ENCODE data around the gene OGFR. TPM values are rescaled to one million over a fixed set of nuclear protein-coding genes. Genes with fewer than 3 reads are reported as not detected.

Gene OGFR
- total and polyA plus RNA-seq, 2 experiments from 2014 or later = 9.6 to 50.6 TPM

DNA sequence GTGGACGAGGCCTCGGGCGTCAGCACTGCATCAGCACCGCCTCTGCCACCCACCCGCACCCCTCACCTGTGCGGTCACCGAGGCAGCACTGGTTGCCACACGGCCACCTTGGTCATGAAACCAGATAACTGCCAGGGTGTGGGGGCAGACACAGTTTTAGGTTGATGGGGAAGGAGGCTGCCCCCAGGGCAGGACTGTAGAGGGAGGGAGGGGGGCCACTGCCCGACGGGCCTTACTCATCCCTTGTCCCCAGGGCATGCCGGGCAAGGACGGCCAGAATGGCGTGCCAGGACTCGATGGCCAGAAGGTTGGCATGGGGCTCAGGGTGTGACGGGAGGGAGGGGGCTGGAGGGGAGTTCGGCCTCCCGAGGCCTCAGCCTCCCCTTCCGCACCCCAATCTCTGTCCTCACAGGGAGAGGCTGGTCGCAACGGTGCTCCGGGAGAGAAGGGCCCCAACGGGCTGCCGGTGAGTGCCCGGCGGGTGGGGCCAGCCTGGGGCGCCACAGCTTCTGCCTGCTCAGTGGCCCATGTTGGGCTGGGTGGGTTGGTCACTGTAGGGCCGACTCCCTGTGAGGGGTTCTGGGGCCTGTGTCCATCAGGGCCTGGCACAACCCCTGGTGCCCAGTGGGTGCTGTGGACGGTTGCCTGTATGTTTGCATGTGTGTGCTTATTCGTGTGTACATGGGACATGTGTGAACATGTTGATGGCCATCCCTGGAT is 24.0 kb downstream of the OGFR start:
- Mint-ChIP-seq H3K9me3 (no peaks in the 10 kb centered on the region), H3K27me3 (ENCODE audit: insufficient read depth, low read depth, poor library complexity) (peaks cover 9% of the 10 kb centered on the region), H3K4me3 (no peak overlapping the region), H3K36me3 (ENCODE audit: low read depth) (peaks cover 4% of the 10 kb centered on the region; the same call in 2 of the 3 replicates), H3K4me1 (peaks cover 16% of the 10 kb centered on the region), H3K27ac (no peak overlapping the region; the same call in 1 of the 2 replicates)
- no peaks in the 10 kb centered on the region for H3K36me3 ChIP-seq (ENCODE audit: insufficient read depth)
- H2AFZ ChIP-seq = no peak overlapping the region
- H3K4me3 ChIP-seq = no peak overlapping the region
- H3K27ac ChIP-seq (ENCODE audit: low read depth) = no peak overlapping the region
- ATAC-seq = no peak
- H4K20me1 ChIP-seq (replicated peaks; ENCODE audit: insufficient read depth) = no peaks in the 10 kb centered on the region
- TF ChIP-seq NANOG (IDR thresholded peaks at IDR 0.05; ENCODE audit: borderline replicate concordance) (no peak), JUNB (IDR thresholded peaks at IDR 0.05; ENCODE audit: unreplicated experiment) (no peak), ZNF462 (CRISPR knock-in tag; IDR thresholded peaks at IDR 0.05) (no peak), POLR2AphosphoS5 (IDR thresholded peaks at IDR 0.05; ENCODE audit: low read depth) (no peak), ZNF114 (CRISPR knock-in tag; IDR thresholded peaks at IDR 0.05) (no peak), EZH2phosphoT487 (IDR thresholded peaks at IDR 0.05; ENCODE audit: unreplicated experiment) (no peak), ETS1 (IDR thresholded peaks at IDR 0.05) (no peak), STAT1 (IDR thresholded peaks at IDR 0.05; ENCODE audit: unreplicated experiment) (no peak), ZNF331 (CRISPR knock-in tag; IDR thresholded peaks at IDR 0.05; ENCODE audit: low read depth) (no peak)
- TF ChIP-seq, protein P1, sequence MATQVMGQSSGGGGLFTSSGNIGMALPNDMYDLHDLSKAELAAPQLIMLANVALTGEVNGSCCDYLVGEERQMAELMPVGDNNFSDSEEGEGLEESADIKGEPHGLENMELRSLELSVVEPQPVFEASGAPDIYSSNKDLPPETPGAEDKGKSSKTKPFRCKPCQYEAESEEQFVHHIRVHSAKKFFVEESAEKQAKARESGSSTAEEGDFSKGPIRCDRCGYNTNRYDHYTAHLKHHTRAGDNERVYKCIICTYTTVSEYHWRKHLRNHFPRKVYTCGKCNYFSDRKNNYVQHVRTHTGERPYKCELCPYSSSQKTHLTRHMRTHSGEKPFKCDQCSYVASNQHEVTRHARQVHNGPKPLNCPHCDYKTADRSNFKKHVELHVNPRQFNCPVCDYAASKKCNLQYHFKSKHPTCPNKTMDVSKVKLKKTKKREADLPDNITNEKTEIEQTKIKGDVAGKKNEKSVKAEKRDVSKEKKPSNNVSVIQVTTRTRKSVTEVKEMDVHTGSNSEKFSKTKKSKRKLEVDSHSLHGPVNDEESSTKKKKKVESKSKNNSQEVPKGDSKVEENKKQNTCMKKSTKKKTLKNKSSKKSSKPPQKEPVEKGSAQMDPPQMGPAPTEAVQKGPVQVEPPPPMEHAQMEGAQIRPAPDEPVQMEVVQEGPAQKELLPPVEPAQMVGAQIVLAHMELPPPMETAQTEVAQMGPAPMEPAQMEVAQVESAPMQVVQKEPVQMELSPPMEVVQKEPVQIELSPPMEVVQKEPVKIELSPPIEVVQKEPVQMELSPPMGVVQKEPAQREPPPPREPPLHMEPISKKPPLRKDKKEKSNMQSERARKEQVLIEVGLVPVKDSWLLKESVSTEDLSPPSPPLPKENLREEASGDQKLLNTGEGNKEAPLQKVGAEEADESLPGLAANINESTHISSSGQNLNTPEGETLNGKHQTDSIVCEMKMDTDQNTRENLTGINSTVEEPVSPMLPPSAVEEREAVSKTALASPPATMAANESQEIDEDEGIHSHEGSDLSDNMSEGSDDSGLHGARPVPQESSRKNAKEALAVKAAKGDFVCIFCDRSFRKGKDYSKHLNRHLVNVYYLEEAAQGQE (IDR thresholded peaks at IDR 0.05; ENCODE audit: unreplicated experiment) = no peak
- TF ChIP-seq, protein P2, sequence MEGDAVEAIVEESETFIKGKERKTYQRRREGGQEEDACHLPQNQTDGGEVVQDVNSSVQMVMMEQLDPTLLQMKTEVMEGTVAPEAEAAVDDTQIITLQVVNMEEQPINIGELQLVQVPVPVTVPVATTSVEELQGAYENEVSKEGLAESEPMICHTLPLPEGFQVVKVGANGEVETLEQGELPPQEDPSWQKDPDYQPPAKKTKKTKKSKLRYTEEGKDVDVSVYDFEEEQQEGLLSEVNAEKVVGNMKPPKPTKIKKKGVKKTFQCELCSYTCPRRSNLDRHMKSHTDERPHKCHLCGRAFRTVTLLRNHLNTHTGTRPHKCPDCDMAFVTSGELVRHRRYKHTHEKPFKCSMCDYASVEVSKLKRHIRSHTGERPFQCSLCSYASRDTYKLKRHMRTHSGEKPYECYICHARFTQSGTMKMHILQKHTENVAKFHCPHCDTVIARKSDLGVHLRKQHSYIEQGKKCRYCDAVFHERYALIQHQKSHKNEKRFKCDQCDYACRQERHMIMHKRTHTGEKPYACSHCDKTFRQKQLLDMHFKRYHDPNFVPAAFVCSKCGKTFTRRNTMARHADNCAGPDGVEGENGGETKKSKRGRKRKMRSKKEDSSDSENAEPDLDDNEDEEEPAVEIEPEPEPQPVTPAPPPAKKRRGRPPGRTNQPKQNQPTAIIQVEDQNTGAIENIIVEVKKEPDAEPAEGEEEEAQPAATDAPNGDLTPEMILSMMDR (conservative IDR thresholded peaks at IDR 0.05; ENCODE audit: low read depth in 2 of 2) = no peak
- H3K9me2 ChIP-seq (ENCODE audit: insufficient read depth) = no peaks in the 10 kb centered on the region
- no peaks in the 10 kb centered on the region for H3K79me2 ChIP-seq (replicated peaks; ENCODE audit: insufficient read depth)
- H3K4me1 ChIP-seq (ENCODE audit: insufficient read depth) = peaks cover 2% of the 10 kb centered on the region; the same call in 1 of the 2 replicates
- no peaks in the 10 kb centered on the region for H3K27me3 ChIP-seq (ENCODE audit: insufficient read depth)
- no peak for DNase-seq (ENCODE audit: low spot score)
- H3F3A ChIP-seq (replicated peaks; ENCODE audit: low read depth) = peaks cover 2% of the 10 kb centered on the region; the same call in 1 of the 2 replicates
- no peak overlapping the region for H3K4me2 ChIP-seq

Measured in GM23338 (cell line).